ENCODE measurements around the gene ZBTB7A. TPM values are rescaled to one million over a fixed set of nuclear protein-coding genes. Genes with fewer than 3 reads are reported as not detected.

Gene ZBTB7A
- total and polyA plus RNA-seq, 10 of the 15 experiments (the other 5 are each of a cell fraction or from before 2014, with no cell fraction given), result 0.26 to 42.4 (median 4.5) TPM

GRCh38 chr19:4007021-4007835, 59.5 kb downstream of the ZBTB7A start, which contains the start of gene PIAS4 (continued):
- TF ChIP-seq E4F1 (IDR thresholded peaks at IDR 0.05; ENCODE audit: borderline replicate concordance, partially characterized antibody), result peak; percentile 47
- peak; percentile 90; the same call in 1 of the 2 replicates for TF ChIP-seq TAF1 (IDR thresholded peaks at IDR 0.05; ENCODE audit: borderline replicate concordance, low read depth, low read length)
- no peak for TF ChIP-seq CBX3 (IDR thresholded peaks at IDR 0.05; ENCODE audit: borderline replicate concordance, low read depth)
- no peak for TF ChIP-seq IRF4 (IDR thresholded peaks at IDR 0.05; ENCODE audit: low read depth, low read length)
- TF ChIP-seq NBN (IDR thresholded peaks at IDR 0.05), result 0 out of 2 replicates have a peak, but pooled peaks have one; percentile 25
- TF ChIP-seq SUZ12 (IDR thresholded peaks at IDR 0.05; ENCODE audit: unreplicated experiment), result no peak
- peak; percentile 76 for TF ChIP-seq RELB (IDR thresholded peaks at IDR 0.05; ENCODE audit: low read depth)
- TF ChIP-seq BHLHE40 (IDR thresholded peaks at IDR 0.05; ENCODE audit: borderline replicate concordance in 1 of 2, low read depth in 2 of 2, low read length in 1 of 2), result peak; percentile 93 to 99
- TF ChIP-seq IRF5 (IDR thresholded peaks at IDR 0.05; ENCODE audit: borderline replicate concordance), result no peak
- TF ChIP-seq BCL3 (IDR thresholded peaks at IDR 0.05; ENCODE audit: borderline replicate concordance, insufficient read depth, low read depth, low read length, poor library complexity, severe bottlenecking), result peak; percentile 6
- no peak for TF ChIP-seq FOS (IDR thresholded peaks at IDR 0.05; ENCODE audit: borderline replicate concordance, extremely low read depth, insufficient read length)
- TF ChIP-seq HDAC6 (IDR thresholded peaks at IDR 0.05; ENCODE audit: unreplicated experiment), result no peak
- TF ChIP-seq CHD1 (IDR thresholded peaks at IDR 0.05; ENCODE audit: low read depth, low read length), result no peak
- no peak for TF ChIP-seq SMC3 (IDR thresholded peaks at IDR 0.05; ENCODE audit: borderline replicate concordance, low read length)
- no peak for TF ChIP-seq RBBP5 (conservative IDR thresholded peaks at IDR 0.05)
- no peak for TF ChIP-seq SREBF2 (IDR thresholded peaks at IDR 0.05; ENCODE audit: low read length)
- no peak for TF ChIP-seq CHD2 (IDR thresholded peaks at IDR 0.05; ENCODE audit: borderline replicate concordance, low read depth, low read length)
- peak; percentile 82 for TF ChIP-seq MAX (IDR thresholded peaks at IDR 0.05; ENCODE audit: low read depth, low read length)
- TF ChIP-seq MEF2B (IDR thresholded peaks at IDR 0.05; ENCODE audit: partially characterized antibody, poor library complexity, severe bottlenecking), result peak; percentile 62
- TF ChIP-seq WRNIP1 (IDR thresholded peaks at IDR 0.05; ENCODE audit: borderline replicate concordance, low read depth, low read length), result no peak
- TF ChIP-seq EZH2 (IDR thresholded peaks at IDR 0.05; ENCODE audit: borderline replicate concordance, control insufficient read depth, low read depth, low read length), result no peak
- 0 out of 2 replicates have a peak, but pooled peaks have one; percentile 12 for TF ChIP-seq MTA2 (IDR thresholded peaks at IDR 0.05; ENCODE audit: low read depth)
- TF ChIP-seq JUNB (IDR thresholded peaks at IDR 0.05), result no peak

Measured in GM12878 (cell line).